ES-I3 (cell line): ENCODE results near the gene NME4.

Experiments
- H3K36me3 ChIP-seq: 2 replicates; pipeline ENCODE4 v1.6.1; 2013; ENCODE audit warnings: mild to moderate bottlenecking, low read length, control low read depth, moderate library complexity; ENCODE audit not compliant: insufficient read depth
- H3K4me1 ChIP-seq: 2 replicates; pipeline ENCODE4 v1.6.1; 2013; ENCODE audit warnings: mild to moderate bottlenecking, control low read depth, low read length; ENCODE audit not compliant: insufficient read depth
- H3K9ac ChIP-seq: 2 replicates; pipeline ENCODE4 v1.6.1; 2013; ENCODE audit warnings: low read depth, mild to moderate bottlenecking, low read length, moderate library complexity
- H3K9me3 ChIP-seq: 2 replicates; pipeline ENCODE4 v1.6.1; 2013; ENCODE audit warnings: mild to moderate bottlenecking, low read length, moderate library complexity; ENCODE audit not compliant: control insufficient read depth, insufficient read depth

NME4 gene

GRCh38 chr16:369275-369865, 27.6 kb upstream of the NME4 start:
- peaks cover 13% of the 10 kb centered on the region; the same call in 1 of the 2 replicates for H3K36me3 ChIP-seq
- H3K4me1 ChIP-seq = no peaks in the 10 kb centered on the region; the same call in 1 of the 2 replicates
- no peaks in the 10 kb centered on the region for H3K9me3 ChIP-seq
- peak overlapping the region; percentile 52; the same call in 1 of the 2 replicates for H3K9ac ChIP-seq

GRCh38 chr16:369866-370436, 27.0 kb upstream of the NME4 start:
- H3K9ac ChIP-seq = peak overlapping the region; percentile 52
- no peaks in the 10 kb centered on the region for H3K4me1 ChIP-seq
- peaks cover 19% of the 10 kb centered on the region for H3K36me3 ChIP-seq
- H3K9me3 ChIP-seq = no peaks in the 10 kb centered on the region

GRCh38 chr16:370443-370842, 26.6 kb upstream of the NME4 start, which contains the start of gene MRPL28:
MRPL28 (minus strand) TSS chr16:370538; CDS start chr16:370218, 320 bp downstream.
- peaks cover 19% of the 10 kb centered on the region for H3K36me3 ChIP-seq
- H3K9me3 ChIP-seq = no peaks in the 10 kb centered on the region
- H3K9ac ChIP-seq = peak within 1 kb of the TSS; percentile 52
- no peaks in the 10 kb centered on the region for H3K4me1 ChIP-seq

GRCh38 chr16:370979-371514, 26.0 kb upstream of the NME4 start:
- Histone ChIP-seq H3K36me3 (peaks cover 19% of the 10 kb centered on the region), H3K9me3 (no peaks in the 10 kb centered on the region), H3K4me1 (no peaks in the 10 kb centered on the region), H3K9ac (peak overlapping the region; percentile 20; the same call in 1 of the 2 replicates)

GRCh38 chr16:371515-372301, 25.3 kb upstream of the NME4 start:
- no peak overlapping the region for H3K9ac ChIP-seq
- H3K36me3 ChIP-seq = peaks cover 19% of the 10 kb centered on the region
- H3K4me1 ChIP-seq = no peaks in the 10 kb centered on the region
- H3K9me3 ChIP-seq = no peaks in the 10 kb centered on the region

DNA sequence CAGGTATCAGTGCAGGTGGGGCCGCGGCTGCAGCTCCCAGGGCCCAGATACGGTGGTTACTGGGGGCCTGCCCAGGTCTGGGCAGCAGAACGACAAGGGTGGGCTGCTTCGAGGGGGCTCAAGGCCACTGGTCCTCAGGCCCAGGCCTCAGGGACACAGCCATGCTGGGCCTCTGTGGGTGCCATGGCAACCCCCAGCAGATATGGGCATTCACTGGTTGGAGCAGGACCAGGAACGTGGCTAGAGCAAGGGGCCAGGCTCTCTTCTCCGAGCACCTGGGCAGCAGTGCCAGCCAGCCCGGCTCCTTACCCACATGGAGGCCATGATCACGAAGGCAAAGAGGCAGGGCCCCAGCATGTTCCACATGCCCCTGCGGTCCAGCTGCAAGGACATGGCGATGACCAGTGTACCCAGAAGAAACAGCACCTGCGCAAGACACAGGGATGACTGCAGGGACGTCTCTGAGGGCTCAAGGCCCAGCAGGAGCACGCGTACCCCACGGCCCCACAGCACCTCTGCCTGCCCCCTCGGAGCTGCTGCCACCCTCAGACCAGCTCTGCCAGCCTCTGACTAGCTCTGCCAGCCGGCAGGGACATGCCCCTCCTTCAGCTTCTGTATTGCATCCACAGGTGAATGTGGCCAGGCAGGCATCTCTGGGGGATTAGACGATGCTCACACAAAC, 24.6 kb upstream of the NME4 start:
- Histone ChIP-seq H3K36me3 (peaks cover 19% of the 10 kb centered on the region), H3K9ac (no peak overlapping the region), H3K9me3 (no peaks in the 10 kb centered on the region), H3K4me1 (no peaks in the 10 kb centered on the region)

GRCh38 chr16:373020-373598, 23.9 kb upstream of the NME4 start:
- Histone ChIP-seq H3K4me1 (no peaks in the 10 kb centered on the region), H3K9ac (no peak overlapping the region), H3K9me3 (no peaks in the 10 kb centered on the region), H3K36me3 (peaks cover 14% of the 10 kb centered on the region)

DNA sequence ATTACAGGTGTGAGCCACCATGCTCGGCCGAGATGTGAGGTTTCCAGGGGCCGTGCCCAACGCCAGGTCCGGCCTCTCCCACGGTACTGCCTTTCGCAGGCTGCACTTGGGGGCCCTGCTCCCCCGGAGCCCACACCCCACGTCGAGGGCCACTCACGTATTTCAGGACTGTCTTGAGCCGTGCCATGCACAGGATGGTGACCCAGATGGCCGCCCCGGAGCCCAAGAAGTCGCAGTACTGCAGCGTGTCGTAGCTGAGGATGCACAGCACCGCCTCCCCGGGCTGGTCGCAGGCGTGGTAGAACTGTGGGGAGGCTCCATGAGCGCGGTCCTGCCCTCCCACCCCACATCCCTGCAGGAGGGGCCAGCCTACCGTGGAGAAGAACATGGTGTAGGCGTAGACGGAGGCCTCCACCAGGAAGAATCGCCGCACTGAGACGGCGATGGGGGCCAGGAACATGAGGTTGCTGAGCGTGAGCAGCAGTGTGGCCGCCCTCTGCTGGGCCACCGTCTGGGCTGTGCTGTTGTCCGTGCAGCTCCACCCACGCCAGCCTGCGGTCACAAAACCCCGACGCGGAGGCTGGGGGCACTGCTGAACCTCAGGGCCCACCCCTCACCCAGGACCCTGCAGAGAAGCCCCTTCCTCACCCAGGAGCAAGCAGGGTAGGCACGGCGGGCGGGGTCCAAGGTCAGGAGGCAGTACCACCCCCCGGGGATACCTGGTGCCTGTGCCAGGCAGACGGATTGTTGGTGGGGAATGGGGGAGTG, 23.0 kb upstream of the NME4 start:
- Histone ChIP-seq H3K9ac (no peak overlapping the region), H3K36me3 (peaks cover 6% of the 10 kb centered on the region), H3K9me3 (no peaks in the 10 kb centered on the region), H3K4me1 (no peaks in the 10 kb centered on the region)

- peaks cover 6% of the 10 kb centered on the region for H3K36me3 ChIP-seq
- H3K9ac ChIP-seq = no peak overlapping the region
- peaks cover 3% of the 10 kb centered on the region; the same call in 1 of the 2 replicates for H3K4me1 ChIP-seq
- no peaks in the 10 kb centered on the region for H3K9me3 ChIP-seq
These were observed 22.4 kb upstream of the NME4 start for GRCh38 chr16:374616-374926.

GRCh38 chr16:375212-375611, 21.8 kb upstream of the NME4 start:
- H3K36me3 ChIP-seq = peaks cover 6% of the 10 kb centered on the region

DNA sequence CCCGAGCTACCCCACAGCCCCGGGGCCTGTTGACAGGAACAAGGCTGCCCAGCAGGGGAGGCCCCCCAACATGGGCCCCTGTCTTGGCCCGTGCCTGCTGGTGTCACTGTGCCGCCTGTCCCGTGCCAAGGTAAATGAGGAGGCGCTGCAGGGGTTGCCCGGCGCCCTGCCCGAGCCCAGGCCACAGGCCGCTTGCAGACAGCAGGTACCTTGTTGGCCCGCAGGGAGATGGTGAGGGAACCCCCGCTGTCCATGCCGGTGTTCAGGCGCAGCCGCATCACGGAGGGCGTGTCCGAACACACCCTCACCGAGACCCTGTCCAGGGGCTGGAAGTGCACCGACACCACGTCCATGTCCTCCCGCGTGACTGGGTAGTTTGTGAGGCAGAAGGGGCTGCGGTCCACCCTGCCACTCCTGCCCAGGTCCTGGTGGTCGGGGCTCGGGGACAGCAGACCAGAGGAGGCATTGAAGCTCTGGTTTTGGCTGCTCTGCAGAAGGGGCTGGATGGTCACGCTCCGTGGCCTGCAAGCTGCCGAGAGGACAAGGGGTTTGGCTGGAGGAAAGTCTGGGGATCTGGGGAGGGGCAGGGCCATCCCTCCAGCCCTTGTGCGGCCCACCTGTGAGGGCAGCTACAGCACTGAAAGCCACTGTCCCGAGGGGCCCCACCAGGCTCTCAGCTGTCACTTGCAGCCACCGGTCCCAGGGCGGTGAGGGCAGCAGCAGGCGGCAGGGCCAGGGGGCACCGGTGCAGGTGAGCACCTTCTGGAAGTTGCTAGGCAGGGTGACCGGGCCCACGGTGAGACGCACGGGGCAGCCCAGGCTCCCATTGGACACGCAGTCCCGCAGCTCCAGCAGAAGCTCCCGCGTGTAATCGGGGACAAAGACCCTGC, 20.8 kb upstream of the NME4 start:
- no peaks in the 10 kb centered on the region for H3K9me3 ChIP-seq
- H3K9ac ChIP-seq = no peak overlapping the region
- H3K36me3 ChIP-seq = peaks cover 6% of the 10 kb centered on the region
- H3K4me1 ChIP-seq = peaks cover 8% of the 10 kb centered on the region

More at GRCh38 chr16:375212-375611, 21.8 kb upstream of the NME4 start:
- Histone ChIP-seq H3K4me1 (peaks cover 8% of the 10 kb centered on the region), H3K9ac (no peak overlapping the region), H3K9me3 (no peaks in the 10 kb centered on the region)

DNA sequence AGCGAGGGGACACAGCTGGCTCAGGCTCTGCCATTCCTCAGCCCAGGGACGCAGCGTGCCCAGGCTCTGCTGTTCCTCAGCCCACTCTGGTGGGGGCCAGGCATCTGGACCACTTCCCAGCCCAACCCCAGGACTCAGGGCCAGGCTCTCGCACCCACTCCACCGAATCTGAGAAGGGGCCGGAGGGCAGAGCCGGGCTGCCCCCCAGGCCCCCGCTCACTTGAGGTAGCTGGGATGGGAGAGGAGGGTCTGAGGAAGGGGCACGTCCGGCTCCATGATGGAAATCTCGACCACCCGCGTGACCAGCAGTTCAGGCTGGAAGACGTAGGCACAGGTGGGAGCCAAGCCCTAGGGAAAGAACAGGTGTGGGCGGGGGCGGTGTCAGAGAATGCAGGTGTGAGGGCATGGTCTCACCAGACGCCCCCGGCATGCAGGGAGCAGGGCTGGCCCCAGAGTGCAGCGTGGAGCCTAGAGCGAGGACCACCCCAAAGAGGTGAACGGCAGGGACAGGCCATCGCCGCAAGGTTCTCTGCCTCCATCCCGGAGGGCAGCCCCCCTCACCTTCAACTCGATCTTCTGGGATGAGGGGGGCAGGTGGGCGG, 20.1 kb upstream of the NME4 start:
- H3K9me3 ChIP-seq = no peaks in the 10 kb centered on the region
- H3K36me3 ChIP-seq = peaks cover 6% of the 10 kb centered on the region
- no peak overlapping the region for H3K9ac ChIP-seq
- peaks cover 8% of the 10 kb centered on the region for H3K4me1 ChIP-seq
